Esophagus muscularis mucosa (tissue), 3 donors: ENCODE results near the gene MID1.

Experiments used
- CTCF ChIP-seq, 3 experiments: fragments of 200-600 bp in 2 of 3; fragments of 450-650 bp in 1 of 3; sonication (generic) in 2 of 3; IDR thresholded peaks; one replicate each; pipeline ENCODE4 v1.5.1; 2017 to 2019; ENCODE audit warnings: antibody characterized with exemption in 3 of 3, mild to moderate bottlenecking in 2 of 3, moderate library complexity in 1 of 3
- POLR2A ChIP-seq: fragments of 450-650 bp; IDR thresholded peaks from one replicate; pipeline ENCODE4 v1.6.1; 2017; ENCODE audit warnings: antibody characterized with exemption, moderate library complexity, mild to moderate bottlenecking, low read depth
- POLR2AphosphoS5 ChIP-seq, 2 donors: sonication (generic); formaldehyde crosslinking; IDR thresholded peaks; one replicate each; pipeline ENCODE4 v1.6.1; 2017; ENCODE audit warnings: antibody characterized with exemption in 2 of 2

GRCh38 chrX:10598540-10598939 is 21.8 kb downstream of the MID1 start:
- TF ChIP-seq POLR2AphosphoS5 (IDR thresholded peaks at IDR 0.05) (no peak), CTCF (IDR thresholded peaks at IDR 0.05) (no peak), POLR2A (no peak)
